Activated T-helper 1 cell treated with Interleukin-2 at 50 U/mL for 16 hours (primary cell): ENCODE measurements around the gene MIA2.
"Not testable (repeated sequence)": the region's sequence is repeated elsewhere in the genome, so short reads cannot be mapped to it uniquely, and the experiment has no call there.

Experiments
- DNase-seq: peaks from one replicate; pipeline ENCODE4 v3.0.0-alpha.2; 2020; ENCODE audit warnings: low read depth

MIA2 gene

GRCh38 chr14:39267608-39268005 is 33.9 kb downstream of the MIA2 start:
- DNase-seq, result no peak

GRCh38 chr14:39268393-39268792 is 34.7 kb downstream of the MIA2 start:
- no peak for DNase-seq

DNA sequence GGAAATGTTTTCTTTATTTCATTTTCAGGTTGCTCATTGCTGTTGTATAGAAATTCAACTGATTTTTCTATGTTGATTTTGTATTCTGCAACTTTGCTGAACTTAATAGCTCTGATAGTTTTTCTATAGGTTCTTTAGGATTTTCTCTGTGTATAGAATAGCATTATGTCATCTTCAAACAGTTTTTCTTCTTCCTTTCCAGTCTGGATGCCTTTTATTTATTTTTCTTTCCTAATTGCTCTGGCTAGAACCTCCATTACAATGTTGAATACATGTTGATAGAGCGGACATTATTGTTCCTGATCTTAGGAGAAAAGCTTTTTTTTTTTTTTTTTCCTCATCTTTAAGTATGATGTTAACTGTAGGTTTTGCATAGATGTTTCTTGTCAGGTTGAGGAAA is 39.2 kb downstream of the MIA2 start:
- DNase-seq, result no peak

DNA sequence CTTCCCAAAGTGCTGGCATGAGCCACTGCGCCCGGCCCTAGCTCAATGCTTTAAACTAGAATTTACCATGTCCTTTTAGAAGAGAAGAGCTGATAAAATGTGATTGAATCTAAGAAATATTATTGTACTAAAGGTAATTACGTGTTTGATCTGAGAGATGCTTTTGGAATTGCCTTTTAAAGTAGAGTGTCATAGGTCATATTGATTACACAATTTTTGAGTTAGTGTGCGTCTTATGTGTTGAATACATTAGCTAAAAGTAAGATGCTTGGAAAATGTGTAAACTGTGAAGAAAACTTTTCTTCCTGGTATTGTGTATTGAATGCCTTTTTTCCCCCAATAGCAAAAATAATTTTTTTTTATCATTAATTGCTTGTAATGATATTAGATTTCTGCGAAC is 41.7 kb downstream of the MIA2 start:
- DNase-seq, result no peak

DNA sequence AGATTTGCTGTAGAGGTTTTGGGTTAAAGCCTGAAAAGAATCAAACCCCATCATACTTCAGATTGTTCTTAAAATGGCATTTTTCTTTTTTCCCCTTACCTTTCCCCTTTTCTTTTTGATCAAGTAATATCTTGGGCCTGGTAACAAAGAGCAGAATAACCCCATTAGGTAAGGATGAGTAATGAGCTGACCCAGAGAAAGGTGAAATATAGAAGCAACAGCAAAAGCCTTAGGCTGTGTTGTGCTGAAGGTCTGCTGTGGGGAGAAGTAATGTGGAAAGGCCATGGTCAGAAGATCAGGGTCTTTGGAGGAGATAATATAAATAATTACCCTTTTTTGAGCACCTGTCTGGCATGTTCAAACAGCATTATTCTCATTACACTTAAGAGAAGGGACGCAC is 42.3 kb downstream of the MIA2 start:
- no peak for DNase-seq

GRCh38 chr14:39276579-39277114 is 42.9 kb downstream of the MIA2 start:
- no peak for DNase-seq

DNA sequence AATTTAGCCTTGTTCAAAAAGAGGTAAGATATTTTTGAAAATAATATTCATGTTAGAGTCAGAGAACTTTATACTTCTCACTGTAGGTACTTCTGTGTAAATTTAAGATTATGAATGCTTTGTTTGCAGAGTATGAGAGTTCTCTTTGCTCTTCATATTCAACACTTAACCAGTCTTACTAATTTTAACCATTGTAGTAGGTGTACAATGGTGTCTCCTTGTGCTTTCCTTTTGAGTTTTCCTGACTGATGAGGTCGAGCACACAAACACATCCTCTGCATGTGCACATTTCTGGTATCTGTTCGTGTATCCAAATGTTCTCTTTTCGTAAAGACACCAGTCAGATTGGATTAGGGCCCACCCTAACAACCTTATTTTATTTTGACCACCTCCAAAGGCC is 45.8 kb downstream of the MIA2 start:
- DNase-seq, result no peak

- DNase-seq, result not testable (repeated sequence)
Observed at GRCh38 chr14:39280678-39281077, 47.0 kb downstream of the MIA2 start.

GRCh38 chr14:39289523-39289922 is 55.8 kb downstream of the MIA2 start:
- no peak for DNase-seq

- no peak for DNase-seq
Observed at GRCh38 chr14:39291701-39292100, 58.0 kb downstream of the MIA2 start.

GRCh38 chr14:39293629-39294028 is 59.9 kb downstream of the MIA2 start:
- DNase-seq, result no peak

DNA sequence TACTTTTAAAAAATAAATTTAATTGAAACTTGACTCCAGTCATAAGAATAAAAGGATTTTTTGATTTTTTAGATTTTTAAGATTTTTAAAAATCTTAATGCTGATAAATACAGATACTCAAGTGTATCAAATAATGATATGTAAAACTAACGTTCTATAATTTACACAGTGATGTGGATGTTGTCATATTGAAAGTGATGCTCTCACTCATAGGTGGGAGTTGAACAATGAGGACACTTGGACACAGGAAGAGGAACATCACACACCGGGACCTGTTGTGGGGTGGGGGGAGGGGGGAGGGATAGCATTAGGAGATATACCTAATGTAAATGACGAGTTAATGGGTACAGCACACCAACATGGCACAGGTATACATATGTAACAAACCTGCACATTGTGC is 66.7 kb downstream of the MIA2 start:
- not testable (repeated sequence) for DNase-seq

- no peak for DNase-seq
Observed at GRCh38 chr14:39302124-39302810, 68.6 kb downstream of the MIA2 start.

DNA sequence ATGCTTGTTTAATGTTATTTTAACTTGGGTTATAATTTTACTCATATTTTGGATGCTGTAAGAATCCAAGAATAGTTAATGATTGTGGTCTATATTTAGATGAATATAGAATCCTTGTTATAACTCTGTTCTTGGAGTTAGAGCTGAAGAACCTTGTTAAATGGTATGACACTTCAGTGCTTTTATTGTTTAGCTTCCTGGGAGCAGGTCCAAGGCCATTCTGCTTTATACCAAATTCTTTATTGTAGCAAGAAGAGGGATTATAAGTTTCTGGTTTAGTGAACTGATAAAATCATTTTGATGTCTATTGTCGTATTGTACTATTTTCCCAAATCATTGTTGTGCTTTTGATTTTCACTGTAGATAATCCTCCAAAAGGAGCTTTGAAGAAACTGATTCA is 69.4 kb downstream of the MIA2 start:
- DNase-seq, result no peak

DNA sequence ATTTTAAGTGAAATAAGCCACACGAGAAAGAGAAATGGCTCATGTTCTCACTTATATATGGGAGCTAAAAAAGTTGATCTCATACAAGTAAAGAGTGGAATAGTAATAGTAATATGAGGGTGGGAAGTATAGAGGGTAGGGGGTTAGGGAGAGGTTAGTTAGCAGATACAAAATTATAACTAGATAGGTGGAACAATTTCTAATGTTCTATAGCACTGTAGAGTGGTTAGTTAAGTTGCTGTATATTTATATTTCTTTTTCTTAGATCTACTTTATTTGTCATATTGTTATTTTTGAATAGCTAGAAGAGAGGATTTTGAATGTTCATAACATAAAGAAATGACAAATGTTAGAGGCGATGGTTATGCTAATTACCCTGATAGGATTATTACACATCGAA is 74.1 kb downstream of the MIA2 start:
- DNase-seq, result no peak

DNA sequence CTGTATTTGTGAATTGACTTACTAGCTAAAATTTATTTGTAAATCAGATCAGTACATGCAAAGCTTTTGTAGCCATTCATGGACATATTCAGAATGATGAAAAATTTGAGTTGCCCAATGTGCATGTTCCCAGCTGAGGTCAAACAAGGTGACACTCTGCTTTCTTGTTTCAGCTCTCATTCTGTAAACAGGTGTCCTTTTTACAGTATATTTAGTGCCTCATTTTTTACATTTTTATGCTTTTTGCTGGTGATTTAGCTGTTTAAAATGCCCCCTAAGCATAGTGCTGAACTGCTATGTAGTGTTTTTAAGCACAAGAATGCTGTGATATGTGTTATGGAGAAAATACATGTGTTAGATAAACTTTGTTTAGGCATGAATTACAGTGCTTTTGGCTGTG is 76.3 kb downstream of the MIA2 start:
- no peak for DNase-seq

GRCh38 chr14:39315859-39316444 is 82.2 kb downstream of the MIA2 start:
- no peak for DNase-seq

- DNase-seq, result no peak
Observed at GRCh38 chr14:39316830-39317553, 83.3 kb downstream of the MIA2 start.

DNA sequence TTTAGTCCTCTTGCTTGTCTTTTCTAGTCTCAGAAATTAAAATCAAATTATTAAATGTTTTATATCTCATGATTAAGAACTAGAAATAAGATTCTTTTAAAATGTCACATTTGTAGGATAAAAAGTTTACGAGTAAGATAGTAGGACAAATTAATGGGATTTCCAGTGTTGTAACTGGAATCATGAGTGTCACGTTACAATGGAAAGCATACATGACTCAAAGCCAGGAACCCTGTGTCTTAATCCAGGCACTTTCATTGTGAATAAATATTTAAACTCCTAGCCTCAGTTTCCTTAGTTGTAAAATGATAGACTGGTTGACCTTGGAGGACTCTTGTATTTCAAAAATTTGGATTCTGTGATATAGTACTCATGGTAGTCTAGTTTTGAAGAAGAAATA is 84.9 kb downstream of the MIA2 start:
- DNase-seq, result no peak

- DNase-seq, result no peak
Observed at GRCh38 chr14:39319381-39319780, 85.7 kb downstream of the MIA2 start.

- DNase-seq, result no peak
Observed at GRCh38 chr14:39320318-39320717, 86.6 kb downstream of the MIA2 start.

DNA sequence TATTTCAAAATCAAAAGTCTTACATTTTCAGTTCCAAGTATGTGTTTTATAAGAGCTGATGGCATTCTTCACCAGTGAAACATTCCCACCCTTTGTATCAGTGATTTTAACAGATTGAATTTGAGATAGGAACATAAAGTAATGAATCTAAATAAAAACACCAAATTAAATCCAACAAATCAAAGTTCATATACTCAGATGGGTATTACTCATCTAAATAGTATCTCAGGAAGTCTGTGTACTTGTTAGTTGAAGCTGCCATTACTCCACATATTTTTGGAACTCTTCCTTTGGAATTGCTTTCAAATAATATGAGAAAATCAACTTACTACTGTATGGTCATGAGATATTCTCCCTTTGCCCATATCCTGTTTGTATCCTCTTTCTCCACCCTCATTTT is 89.1 kb downstream of the MIA2 start:
- no peak for DNase-seq

GRCh38 chr14:39324097-39324496 is 90.4 kb downstream of the MIA2 start:
- DNase-seq, result no peak
